GM12878 (cell line): ENCODE results near the gene GFAP.

ENCODE experiments used
- BHLHE40 ChIP-seq, 2 experiments: fragments of 450-650 bp in 1 of 2; IDR thresholded peaks; 2 replicates each; pipeline ENCODE4 v1.6.1; 2011 to 2017; ENCODE audit warnings: low read depth in 2 of 2, borderline replicate concordance in 1 of 2, improper control_type of control experiment in 1 of 2, low read length in 1 of 2, mild to moderate bottlenecking in 1 of 2
- GABPA ChIP-seq: IDR thresholded peaks from 2 replicates; pipeline ENCODE4 v1.6.1; 2014; ENCODE audit warnings: antibody characterized with exemption, low read depth, mild to moderate bottlenecking, inconsistent platforms
- PAX5 ChIP-seq: IDR thresholded peaks from 2 replicates; pipeline ENCODE4 v1.6.1; 2011; ENCODE audit warnings: low read depth, low read length, borderline replicate concordance
- POLR2AphosphoS5 ChIP-seq: IDR thresholded peaks from 2 replicates; pipeline ENCODE4 v1.6.1; 2011; ENCODE audit warnings: mild to moderate bottlenecking, low read length, inconsistent platforms
- TAF1 ChIP-seq: IDR thresholded peaks from 2 replicates; pipeline ENCODE4 v1.6.1; 2011; ENCODE audit warnings: mild to moderate bottlenecking, low read depth, low read length, borderline replicate concordance
- ZNF24 ChIP-seq: fragments of 450-650 bp; IDR thresholded peaks from 2 replicates; pipeline ENCODE4 v1.6.1; 2017; ENCODE audit warnings: antibody characterized with exemption, mild to moderate bottlenecking
- TF ChIP-seq, protein P1 (sequence below), 3 experiments: IDR thresholded peaks in 2 of 3; conservative IDR thresholded peaks in 1 of 3; 2 replicates each; pipeline ENCODE4 v1.5.1; 2011; ENCODE audit warnings: low read depth in 3 of 3, low read length in 3 of 3, mild to moderate bottlenecking in 3 of 3, control low read depth in 2 of 3, moderate library complexity in 2 of 3, inconsistent platforms in 1 of 3, mixed read lengths in 1 of 3; ENCODE audit not compliant: control insufficient read depth in 2 of 3, insufficient read depth in 1 of 3; ENCODE audit errors: extremely low read depth in 1 of 3
- TF ChIP-seq, protein P2 (sequence below): fragments of 450-650 bp; formaldehyde crosslinking; IDR thresholded peaks from 2 replicates; pipeline ENCODE4 v1.4.0; 2020; ENCODE audit warnings: mild to moderate bottlenecking, moderate library complexity

DNA sequence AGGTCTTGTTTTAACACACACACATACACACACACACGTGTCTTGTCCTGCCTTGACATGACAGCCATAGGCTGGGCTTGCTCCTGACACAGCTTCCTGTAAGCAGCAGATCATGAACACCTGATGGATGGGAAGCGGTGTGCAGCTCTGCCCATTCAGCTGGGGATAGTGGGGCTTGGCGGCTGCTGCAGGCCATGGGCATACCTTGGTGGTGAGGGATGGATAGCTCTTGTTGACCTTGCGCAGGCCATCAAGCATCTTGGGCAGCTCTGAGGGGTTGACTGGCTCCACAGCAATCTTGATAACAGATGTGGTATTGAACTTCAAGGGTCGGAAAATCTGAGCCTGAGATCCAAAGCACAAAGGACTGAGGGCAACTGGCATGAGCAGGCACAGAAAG is 55.6 kb downstream of the GFAP start:
- no peak for TF ChIP-seq TAF1
- TF ChIP-seq, protein P1, sequence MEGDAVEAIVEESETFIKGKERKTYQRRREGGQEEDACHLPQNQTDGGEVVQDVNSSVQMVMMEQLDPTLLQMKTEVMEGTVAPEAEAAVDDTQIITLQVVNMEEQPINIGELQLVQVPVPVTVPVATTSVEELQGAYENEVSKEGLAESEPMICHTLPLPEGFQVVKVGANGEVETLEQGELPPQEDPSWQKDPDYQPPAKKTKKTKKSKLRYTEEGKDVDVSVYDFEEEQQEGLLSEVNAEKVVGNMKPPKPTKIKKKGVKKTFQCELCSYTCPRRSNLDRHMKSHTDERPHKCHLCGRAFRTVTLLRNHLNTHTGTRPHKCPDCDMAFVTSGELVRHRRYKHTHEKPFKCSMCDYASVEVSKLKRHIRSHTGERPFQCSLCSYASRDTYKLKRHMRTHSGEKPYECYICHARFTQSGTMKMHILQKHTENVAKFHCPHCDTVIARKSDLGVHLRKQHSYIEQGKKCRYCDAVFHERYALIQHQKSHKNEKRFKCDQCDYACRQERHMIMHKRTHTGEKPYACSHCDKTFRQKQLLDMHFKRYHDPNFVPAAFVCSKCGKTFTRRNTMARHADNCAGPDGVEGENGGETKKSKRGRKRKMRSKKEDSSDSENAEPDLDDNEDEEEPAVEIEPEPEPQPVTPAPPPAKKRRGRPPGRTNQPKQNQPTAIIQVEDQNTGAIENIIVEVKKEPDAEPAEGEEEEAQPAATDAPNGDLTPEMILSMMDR (IDR thresholded peaks at IDR 0.05 in 2 of 3, conservative IDR thresholded peaks at IDR 0.05 in 1 of 3; ENCODE audit: control insufficient read depth in 2 of 3, extremely low read depth in 1 of 3, insufficient read depth in 1 of 3, low read depth in 3 of 3, low read length in 3 of 3): no peak
- TF ChIP-seq, protein P2, sequence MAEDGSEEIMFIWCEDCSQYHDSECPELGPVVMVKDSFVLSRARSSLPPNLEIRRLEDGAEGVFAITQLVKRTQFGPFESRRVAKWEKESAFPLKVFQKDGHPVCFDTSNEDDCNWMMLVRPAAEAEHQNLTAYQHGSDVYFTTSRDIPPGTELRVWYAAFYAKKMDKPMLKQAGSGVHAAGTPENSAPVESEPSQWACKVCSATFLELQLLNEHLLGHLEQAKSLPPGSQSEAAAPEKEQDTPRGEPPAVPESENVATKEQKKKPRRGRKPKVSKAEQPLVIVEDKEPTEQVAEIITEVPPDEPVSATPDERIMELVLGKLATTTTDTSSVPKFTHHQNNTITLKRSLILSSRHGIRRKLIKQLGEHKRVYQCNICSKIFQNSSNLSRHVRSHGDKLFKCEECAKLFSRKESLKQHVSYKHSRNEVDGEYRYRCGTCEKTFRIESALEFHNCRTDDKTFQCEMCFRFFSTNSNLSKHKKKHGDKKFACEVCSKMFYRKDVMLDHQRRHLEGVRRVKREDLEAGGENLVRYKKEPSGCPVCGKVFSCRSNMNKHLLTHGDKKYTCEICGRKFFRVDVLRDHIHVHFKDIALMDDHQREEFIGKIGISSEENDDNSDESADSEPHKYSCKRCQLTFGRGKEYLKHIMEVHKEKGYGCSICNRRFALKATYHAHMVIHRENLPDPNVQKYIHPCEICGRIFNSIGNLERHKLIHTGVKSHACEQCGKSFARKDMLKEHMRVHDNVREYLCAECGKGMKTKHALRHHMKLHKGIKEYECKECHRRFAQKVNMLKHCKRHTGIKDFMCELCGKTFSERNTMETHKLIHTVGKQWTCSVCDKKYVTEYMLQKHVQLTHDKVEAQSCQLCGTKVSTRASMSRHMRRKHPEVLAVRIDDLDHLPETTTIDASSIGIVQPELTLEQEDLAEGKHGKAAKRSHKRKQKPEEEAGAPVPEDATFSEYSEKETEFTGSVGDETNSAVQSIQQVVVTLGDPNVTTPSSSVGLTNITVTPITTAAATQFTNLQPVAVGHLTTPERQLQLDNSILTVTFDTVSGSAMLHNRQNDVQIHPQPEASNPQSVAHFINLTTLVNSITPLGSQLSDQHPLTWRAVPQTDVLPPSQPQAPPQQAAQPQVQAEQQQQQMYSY (CRISPR knock-in tag): no peak
- TF ChIP-seq POLR2AphosphoS5: no peak
- no peak for TF ChIP-seq PAX5
- TF ChIP-seq BHLHE40 (IDR thresholded peaks at IDR 0.05; ENCODE audit: borderline replicate concordance in 1 of 2, low read depth in 2 of 2, low read length in 1 of 2): no peak
- no peak for TF ChIP-seq ZNF24
- TF ChIP-seq GABPA: no peak
